ENCODE results near the gene EMILIN1.
"Not testable (repeated sequence)": the region's sequence is repeated elsewhere in the genome, so short reads cannot be mapped to it uniquely, and the experiment has no call there.

The EMILIN1 gene

DNA sequence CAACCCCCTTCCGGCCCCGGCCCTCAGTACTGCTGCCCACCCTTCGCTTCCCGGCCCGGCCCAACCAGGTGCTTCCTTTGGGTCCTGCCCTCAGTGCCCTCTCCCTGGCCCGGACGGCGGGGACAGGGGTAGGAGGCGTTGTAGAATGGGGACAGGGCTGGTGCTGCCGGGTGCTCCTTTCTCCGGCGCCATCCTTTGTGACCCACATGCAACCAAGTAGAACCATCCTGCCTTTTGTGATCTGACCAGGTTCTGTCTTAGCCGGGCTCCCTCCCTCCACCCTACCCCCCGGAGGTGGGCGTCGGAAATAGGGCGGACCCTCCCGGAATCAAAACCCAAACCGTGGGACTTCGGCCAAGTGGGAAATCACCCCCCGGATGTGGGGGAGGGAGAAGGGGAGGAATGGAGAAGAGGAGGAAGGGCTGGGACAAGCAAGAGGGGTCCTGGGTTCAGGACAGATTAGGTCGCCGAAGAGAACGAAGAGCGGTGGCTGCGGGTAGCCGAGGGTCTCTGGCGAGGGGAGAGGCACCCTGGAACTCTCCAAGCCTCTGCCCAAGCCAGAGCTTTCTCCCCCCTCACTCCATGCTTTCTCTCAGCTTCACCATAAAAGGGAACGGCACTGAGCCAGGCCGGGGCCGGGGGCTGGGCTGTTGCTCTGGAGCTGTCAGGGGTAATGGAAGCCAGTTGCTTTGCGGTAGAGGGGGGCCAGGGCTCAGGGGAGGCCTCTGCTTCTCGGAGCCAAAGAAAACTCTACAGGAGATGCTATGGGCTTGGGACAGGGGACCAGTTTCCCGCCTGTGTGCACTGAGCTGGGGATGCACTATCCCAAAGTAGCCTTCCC is 6.2 kb upstream of the EMILIN1 start:
- TF ChIP-seq, protein P1, sequence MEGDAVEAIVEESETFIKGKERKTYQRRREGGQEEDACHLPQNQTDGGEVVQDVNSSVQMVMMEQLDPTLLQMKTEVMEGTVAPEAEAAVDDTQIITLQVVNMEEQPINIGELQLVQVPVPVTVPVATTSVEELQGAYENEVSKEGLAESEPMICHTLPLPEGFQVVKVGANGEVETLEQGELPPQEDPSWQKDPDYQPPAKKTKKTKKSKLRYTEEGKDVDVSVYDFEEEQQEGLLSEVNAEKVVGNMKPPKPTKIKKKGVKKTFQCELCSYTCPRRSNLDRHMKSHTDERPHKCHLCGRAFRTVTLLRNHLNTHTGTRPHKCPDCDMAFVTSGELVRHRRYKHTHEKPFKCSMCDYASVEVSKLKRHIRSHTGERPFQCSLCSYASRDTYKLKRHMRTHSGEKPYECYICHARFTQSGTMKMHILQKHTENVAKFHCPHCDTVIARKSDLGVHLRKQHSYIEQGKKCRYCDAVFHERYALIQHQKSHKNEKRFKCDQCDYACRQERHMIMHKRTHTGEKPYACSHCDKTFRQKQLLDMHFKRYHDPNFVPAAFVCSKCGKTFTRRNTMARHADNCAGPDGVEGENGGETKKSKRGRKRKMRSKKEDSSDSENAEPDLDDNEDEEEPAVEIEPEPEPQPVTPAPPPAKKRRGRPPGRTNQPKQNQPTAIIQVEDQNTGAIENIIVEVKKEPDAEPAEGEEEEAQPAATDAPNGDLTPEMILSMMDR (IDR thresholded peaks at IDR 0.05; ENCODE audit: extremely low read depth, insufficient read depth, missing control alignments): no peak
- peak; percentile 67 for DNase-seq (ENCODE audit: low spot score)
- in situ Hi-C loops (cut with MboI; ENCODE audit: low pct_unique_long_range_greater_than_20kb, low sequenced_read_pairs, unreplicated experiment): no loop called here

DNA sequence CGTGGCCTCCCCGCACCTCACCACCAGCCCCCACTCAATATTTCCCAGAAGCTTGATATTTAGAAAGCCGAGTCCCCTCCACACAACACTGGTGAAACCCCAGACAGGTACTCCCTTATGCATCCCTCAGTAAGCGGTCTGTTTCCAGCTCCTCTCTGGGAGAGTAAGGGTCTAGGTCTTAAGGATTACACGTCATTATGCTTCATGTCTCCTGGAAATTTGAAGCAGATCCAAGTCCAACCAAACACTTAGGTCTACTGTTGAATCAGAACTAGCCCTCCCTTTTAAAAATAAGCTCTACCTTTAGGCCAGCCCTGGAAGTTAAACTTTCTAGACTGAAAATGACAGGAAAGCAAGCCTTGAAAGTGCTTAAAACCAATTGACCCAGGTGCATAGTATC is 5.5 kb upstream of the EMILIN1 start:
- TF ChIP-seq, protein P1 (IDR thresholded peaks at IDR 0.05; ENCODE audit: extremely low read depth, insufficient read depth, missing control alignments): no peak
- in situ Hi-C loops (cut with MboI; ENCODE audit: low pct_unique_long_range_greater_than_20kb, low sequenced_read_pairs, unreplicated experiment): no loop called here
- DNase-seq (ENCODE audit: low spot score): no peak

DNA sequence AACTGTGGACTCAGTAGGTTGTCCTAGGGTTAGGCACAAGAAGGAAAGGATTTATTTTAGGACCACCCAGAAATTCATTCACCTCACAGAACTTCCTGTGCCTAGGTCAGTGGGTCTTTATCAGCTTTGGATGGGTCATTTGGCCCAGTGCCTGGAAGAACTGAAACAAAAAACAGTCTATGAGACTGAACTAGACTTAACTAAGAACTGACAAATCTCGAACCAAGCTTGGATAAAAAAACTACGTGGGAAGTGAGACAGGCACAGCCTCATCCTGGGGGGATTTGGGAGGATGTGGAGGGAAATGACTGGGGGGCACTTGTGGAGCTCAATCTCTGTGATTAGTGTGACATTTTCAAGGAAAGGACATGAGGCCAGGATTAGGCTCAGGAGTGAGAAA is 4.6 kb upstream of the EMILIN1 start:
- no peak for DNase-seq (ENCODE audit: low spot score)
- in situ Hi-C loops (cut with MboI; ENCODE audit: low pct_unique_long_range_greater_than_20kb, low sequenced_read_pairs, unreplicated experiment): no loop called here
- TF ChIP-seq, protein P1 (IDR thresholded peaks at IDR 0.05; ENCODE audit: extremely low read depth, insufficient read depth, missing control alignments): no peak

DNA sequence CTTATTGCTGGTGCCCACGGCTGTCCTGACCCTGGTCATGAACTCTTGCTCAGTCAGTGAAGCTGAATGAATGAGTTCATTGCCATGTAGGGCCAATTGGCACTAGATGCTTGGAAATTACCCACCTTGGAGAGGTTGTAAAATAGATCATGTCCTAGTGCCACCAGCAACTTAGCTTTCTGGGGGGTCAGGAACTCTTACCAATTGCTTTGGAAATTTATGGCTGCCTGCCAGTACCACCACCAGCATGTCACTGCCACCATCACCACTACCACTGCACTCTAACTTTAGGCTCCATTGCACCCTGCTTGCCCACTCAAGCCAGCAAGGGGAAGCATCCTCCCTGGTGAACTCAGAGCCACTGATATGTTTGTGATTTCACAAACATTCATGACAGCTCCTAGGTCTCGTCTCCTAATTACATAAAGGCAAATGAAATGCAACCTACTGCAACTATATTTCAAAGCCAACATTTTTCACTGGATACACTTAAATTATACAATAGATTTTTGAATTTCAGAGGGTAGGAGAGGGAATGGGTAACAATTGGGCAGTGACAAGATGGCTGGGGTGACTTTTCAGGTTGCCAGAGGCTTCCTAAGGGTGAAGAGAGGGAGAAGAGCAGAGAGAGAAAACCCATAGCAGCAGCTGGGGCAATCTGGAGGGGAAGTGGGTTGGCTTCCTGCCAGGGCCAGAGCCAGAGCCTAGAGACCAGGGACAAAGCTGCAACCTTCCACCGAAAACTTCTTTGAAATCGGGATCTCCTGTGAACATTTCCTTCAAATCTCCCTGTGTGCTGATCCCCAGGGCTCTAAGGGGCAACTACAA is 3.5 kb upstream of the EMILIN1 start:
- TF ChIP-seq, protein P1 (IDR thresholded peaks at IDR 0.05; ENCODE audit: extremely low read depth, insufficient read depth, missing control alignments): no peak
- no peak for DNase-seq (ENCODE audit: low spot score)
- in situ Hi-C loops (cut with MboI; ENCODE audit: low pct_unique_long_range_greater_than_20kb, low sequenced_read_pairs, unreplicated experiment): no loop called here

DNA sequence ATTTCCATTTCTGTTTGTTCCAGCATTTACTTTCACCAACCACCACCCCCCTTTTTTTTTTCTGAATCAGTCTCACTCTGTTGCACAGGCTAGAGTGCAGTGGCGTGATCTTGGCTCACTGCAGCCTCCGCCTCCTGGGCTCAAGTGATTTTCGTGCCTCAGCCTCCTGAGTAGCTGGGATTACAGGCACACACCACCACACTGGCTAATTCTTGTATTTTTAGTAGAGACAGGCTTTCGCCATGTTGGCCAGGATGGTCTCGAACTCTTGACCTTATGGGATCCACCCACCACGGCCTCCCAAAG is 2.9 kb upstream of the EMILIN1 start:
- DNase-seq (ENCODE audit: low spot score); in situ Hi-C loops (cut with MboI; ENCODE audit: low pct_unique_long_range_greater_than_20kb, low sequenced_read_pairs, unreplicated experiment): not testable (repeated sequence)

DNA sequence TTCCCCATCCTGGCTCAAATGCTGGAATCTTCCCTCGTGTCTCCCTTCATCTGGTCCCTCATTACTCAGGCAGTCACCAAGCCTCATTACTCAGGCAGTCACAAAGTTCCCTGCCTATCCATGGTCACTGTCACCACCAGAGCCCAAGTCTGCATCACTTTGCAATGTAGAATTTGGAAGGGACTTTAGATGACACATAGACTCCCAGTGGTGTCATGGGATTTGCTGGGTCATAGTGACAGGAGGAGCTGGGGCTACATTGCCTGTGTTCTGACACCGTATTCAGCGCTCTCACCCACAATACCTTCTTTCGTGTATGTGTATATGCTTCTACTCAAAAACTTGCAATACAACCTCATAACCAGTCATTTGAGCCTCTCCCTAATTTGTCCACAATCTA is 2.1 kb upstream of the EMILIN1 start:
- in situ Hi-C loops (cut with MboI; ENCODE audit: low pct_unique_long_range_greater_than_20kb, low sequenced_read_pairs, unreplicated experiment): no loop called here
- TF ChIP-seq, protein P1 (IDR thresholded peaks at IDR 0.05; ENCODE audit: extremely low read depth, insufficient read depth, missing control alignments): no peak
- no peak for DNase-seq (ENCODE audit: low spot score)

DNA sequence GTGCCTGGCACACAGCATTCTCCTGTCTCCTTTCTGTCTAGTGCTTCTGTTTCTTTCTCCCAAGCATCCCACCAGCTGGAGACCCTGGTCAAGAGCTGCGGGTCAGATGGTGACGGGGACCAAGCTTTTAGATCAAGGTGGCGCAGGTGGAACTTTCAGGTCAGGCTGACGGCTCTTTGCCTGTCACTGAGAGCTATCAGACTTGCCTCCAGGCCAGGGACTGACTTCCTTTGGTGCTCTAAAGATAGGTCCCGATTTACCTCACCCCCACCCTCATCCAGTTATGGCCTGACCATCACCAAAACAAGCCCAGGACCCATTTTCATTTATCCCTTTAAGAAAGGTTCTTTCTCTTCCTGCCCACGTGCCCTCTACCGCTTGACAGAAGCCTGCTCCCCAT is 1.2 kb upstream of the EMILIN1 start:
- no peak for DNase-seq (ENCODE audit: low spot score)
- in situ Hi-C loops (cut with MboI; ENCODE audit: low pct_unique_long_range_greater_than_20kb, low sequenced_read_pairs, unreplicated experiment): no loop called here
- TF ChIP-seq, protein P1 (IDR thresholded peaks at IDR 0.05; ENCODE audit: extremely low read depth, insufficient read depth, missing control alignments): no peak
